ENCODE results near the gene TSGA10IP. TPM values are rescaled to one million over a fixed set of nuclear protein-coding genes. Genes with fewer than 3 reads are reported as not detected.

TSGA10IP gene
- total RNA-seq, 4 donors from 2014 or later, result not detected

DNA sequence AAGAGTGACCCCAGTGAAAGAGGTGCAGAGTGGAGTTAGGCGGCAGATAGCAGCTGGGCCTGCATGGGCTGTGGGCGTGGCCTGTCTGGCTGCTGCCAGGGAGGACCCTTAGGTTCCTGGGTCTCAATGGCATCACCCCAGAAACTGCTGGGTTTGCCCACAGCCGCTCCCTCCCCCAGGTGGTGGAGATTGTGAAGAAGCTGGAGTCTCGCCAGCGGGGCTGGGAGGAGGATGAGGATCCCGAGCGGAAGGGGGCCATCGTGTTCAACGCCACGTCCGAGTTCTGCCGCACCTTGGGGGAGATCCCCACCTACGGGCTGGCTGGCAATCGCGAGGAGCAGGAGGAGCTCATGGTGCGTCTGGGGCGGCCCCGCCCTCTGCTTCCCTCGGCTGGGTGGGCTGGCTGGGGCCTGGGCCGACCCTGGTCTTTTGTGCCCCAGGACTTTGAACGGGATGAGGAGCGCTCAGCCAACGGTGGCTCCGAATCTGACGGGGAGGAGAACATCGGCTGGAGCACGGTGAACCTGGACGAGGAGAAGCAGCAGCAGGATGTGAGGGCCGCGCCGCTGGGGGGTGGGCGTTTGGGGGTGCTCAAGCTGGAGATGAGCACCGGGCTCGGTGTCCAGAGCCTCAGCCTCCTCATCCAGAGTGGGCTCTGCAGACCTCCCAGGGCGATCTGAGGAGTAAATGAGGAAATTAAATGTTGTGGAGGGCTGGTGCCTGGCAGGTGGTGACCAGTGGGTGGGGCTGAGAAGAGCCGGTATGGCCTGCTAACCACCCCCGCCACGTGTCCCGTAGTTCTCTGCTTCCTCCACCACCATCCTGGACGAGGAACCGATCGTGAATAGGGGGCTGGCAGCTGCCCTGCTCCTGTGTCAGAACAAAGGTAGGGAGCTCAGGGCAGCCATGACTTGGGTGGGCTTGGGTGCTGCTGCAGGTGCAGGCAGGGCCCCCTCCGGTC is 31.2 kb downstream of the TSGA10IP start:
- no peak for DNase-seq (ENCODE audit: low spot score in 2 of 2)
- TF ChIP-seq POLR2A (IDR thresholded peaks at IDR 0.05), result no peak
- TF ChIP-seq, protein P1, sequence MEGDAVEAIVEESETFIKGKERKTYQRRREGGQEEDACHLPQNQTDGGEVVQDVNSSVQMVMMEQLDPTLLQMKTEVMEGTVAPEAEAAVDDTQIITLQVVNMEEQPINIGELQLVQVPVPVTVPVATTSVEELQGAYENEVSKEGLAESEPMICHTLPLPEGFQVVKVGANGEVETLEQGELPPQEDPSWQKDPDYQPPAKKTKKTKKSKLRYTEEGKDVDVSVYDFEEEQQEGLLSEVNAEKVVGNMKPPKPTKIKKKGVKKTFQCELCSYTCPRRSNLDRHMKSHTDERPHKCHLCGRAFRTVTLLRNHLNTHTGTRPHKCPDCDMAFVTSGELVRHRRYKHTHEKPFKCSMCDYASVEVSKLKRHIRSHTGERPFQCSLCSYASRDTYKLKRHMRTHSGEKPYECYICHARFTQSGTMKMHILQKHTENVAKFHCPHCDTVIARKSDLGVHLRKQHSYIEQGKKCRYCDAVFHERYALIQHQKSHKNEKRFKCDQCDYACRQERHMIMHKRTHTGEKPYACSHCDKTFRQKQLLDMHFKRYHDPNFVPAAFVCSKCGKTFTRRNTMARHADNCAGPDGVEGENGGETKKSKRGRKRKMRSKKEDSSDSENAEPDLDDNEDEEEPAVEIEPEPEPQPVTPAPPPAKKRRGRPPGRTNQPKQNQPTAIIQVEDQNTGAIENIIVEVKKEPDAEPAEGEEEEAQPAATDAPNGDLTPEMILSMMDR (IDR thresholded peaks at IDR 0.05), result no peak
- intact Hi-C loops (cut with DNase I; ENCODE audit: low total_unique reads), result no loop called here
- no peak overlapping the region for H3K4me3 ChIP-seq (ENCODE audit: low read depth, poor library complexity, severe bottlenecking)
- 82 to 84% methylated on average over 39 to 43 of the region's 43 CpGs for WGBS, 2 donors

DNA sequence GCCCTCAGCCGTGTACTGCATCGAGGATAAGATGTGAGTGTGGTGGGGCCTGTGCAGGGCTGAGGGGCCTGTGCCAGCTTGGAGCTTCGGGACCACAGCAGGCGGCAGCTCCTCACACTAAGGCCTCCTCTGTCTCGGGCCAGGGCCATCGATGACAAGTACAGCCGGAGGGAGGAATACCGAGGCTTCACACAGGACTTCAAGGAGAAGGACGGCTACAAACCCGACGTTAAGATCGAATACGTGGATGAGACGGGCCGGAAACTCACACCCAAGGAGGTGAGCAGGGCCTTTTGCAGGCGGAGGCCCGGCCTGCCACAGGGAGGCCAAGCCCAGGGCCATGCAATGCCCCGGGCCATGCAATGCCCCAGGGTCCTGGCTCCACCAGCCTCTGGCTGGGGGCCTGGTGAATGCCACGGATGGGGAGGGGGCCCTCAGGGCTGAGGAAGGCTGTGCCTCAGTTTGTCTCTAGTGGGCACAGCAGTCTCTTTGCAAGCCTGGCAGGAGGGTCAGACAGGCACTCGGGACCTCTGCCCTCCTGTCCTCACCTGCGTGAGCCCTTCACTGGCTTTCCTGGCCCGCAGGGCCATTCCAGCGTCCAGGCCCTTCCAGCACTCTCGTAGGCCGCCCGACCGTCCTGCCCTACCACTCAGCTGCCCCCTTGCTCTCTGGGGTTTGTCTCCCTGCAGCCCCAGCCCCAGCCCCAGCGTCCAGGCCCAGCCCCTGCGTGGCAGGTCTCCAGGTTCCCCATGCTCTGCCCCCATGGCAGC is 32.5 kb downstream of the TSGA10IP start:
- DNase-seq (ENCODE audit: low spot score in 2 of 2), result no peak
- intact Hi-C loops (cut with DNase I; ENCODE audit: low total_unique reads), result no loop called here
- TF ChIP-seq, protein P1 (IDR thresholded peaks at IDR 0.05), result no peak
- TF ChIP-seq POLR2A (IDR thresholded peaks at IDR 0.05), result no peak
- no peak overlapping the region for H3K4me3 ChIP-seq (ENCODE audit: low read depth, poor library complexity, severe bottlenecking)
- 87 to 94% methylated on average over 27 to 28 of the region's 29 CpGs for WGBS, 2 donors

GRCh38 chr11:65978391-65979238 is 33.3 kb downstream of the TSGA10IP start:
- intact Hi-C loops (cut with DNase I; ENCODE audit: low total_unique reads), result no loop called here
- H3K4me3 ChIP-seq (ENCODE audit: low read depth, poor library complexity, severe bottlenecking), result no peak overlapping the region
- WGBS, 2 donors, result 87 to 91% methylated on average over 29 to 34 of the region's 34 CpGs
- DNase-seq (ENCODE audit: low spot score in 2 of 2), result no peak
- TF ChIP-seq, protein P1 (IDR thresholded peaks at IDR 0.05), result no peak
- TF ChIP-seq POLR2A (IDR thresholded peaks at IDR 0.05), result no peak

GRCh38 chr11:65979261-65979759 is 34.0 kb downstream of the TSGA10IP start:
- 81 to 83% methylated on average over 10 of the region's 10 CpGs for WGBS, 2 donors
- DNase-seq (ENCODE audit: low spot score in 2 of 2), result no peak
- H3K4me3 ChIP-seq (ENCODE audit: low read depth, poor library complexity, severe bottlenecking), result no peak overlapping the region
- no peak for TF ChIP-seq POLR2A (IDR thresholded peaks at IDR 0.05)
- TF ChIP-seq, protein P1 (IDR thresholded peaks at IDR 0.05), result no peak
- intact Hi-C loops (cut with DNase I; ENCODE audit: low total_unique reads), result no loop called here

DNA sequence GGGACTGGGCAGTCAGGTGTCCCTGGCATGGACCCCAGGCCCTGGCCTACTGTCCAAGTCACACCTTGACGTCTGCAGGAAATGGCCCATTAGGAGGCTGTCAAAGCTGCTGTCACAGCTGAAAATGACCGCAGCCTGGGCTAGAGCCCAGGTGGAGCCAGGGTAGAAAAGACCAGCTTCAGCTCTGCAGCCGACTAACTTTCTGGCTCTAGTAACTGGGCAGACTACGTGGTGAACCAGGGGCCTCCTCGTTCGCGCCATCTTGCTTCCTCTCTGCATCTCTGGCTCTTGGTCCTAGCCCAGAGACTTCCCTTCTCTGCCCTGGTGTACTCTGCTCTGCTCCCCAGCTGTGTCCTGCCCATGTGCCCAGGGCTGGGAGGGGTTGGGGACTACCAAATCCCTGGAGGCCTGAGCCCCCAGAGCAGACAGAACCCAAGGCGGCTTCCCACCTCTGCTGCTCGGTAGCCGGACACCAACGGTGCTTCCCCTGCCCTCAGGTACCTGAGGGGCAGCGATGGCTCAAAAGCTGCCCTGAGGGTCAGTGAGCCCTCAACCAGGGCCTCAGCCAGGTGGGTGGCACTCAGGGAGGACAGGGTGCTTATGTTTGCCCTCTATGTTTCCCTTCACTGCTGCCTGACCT is 35.9 kb downstream of the TSGA10IP start:
- H3K4me3 ChIP-seq (ENCODE audit: low read depth, poor library complexity, severe bottlenecking), result no peak overlapping the region
- DNase-seq (ENCODE audit: low spot score in 2 of 2), result no peak
- TF ChIP-seq, protein P1 (IDR thresholded peaks at IDR 0.05), result no peak
- TF ChIP-seq POLR2A (IDR thresholded peaks at IDR 0.05), result no peak
- intact Hi-C loops (cut with DNase I; ENCODE audit: low total_unique reads), result loop anchor here (10.0 kb wide), 1 partner anchor 276 kb away; no protein-coding TSS in a partner anchor
- 74 to 81% methylated on average over 7 to 10 of the region's 12 CpGs for WGBS, 2 donors
